Measurements from ENCODE around the gene CDK17.
"Not testable (repeated sequence)": the region's sequence is repeated elsewhere in the genome, so short reads cannot be mapped to it uniquely, and the experiment has no call there.

The CDK17 gene

DNA sequence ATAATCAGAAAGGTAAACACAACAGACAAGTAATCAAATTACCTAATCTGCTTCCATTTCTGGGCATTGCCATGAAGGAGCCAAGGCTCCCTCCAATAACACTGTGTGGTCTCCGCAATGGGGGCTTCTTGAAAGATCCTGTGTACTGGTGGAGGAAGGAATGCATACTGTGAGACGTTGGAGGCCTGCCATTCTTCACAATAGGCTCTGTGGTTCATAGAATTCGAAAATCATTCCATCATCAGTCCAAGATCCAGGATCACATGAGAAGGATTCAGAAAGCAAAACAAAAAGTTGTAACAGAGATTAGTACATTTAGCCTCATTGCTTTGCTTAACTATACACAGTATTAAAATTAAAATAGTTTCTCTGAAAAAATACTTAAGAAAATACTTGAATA is 76.3 kb downstream of the CDK17 start:
- in situ Hi-C loops (cut with MboI; ENCODE audit: low sequenced_read_pairs), result no loop called here

GRCh38 chr12:96322720-96323119 is 77.5 kb downstream of the CDK17 start:
- in situ Hi-C loops (cut with MboI; ENCODE audit: low sequenced_read_pairs), result no loop called here

DNA sequence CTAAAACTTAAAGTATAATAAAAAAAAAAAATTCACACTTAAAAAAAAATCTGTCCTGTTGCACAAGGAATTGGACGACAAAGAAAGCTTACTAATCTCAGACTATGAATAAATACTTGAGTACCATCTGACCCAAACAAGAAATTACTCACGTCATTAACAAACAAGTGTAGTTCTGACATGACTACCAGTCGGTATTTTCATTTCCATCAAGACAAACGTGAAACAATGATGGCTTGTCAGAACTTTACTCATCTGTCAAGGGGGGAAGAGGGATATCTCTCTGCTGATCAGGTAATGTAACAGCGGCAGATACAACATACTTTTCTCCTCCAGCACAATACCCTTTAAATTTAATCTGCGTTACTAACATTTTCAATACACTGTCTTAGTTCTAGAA is 78.3 kb downstream of the CDK17 start:
- in situ Hi-C loops (cut with MboI; ENCODE audit: low sequenced_read_pairs), result no loop called here

DNA sequence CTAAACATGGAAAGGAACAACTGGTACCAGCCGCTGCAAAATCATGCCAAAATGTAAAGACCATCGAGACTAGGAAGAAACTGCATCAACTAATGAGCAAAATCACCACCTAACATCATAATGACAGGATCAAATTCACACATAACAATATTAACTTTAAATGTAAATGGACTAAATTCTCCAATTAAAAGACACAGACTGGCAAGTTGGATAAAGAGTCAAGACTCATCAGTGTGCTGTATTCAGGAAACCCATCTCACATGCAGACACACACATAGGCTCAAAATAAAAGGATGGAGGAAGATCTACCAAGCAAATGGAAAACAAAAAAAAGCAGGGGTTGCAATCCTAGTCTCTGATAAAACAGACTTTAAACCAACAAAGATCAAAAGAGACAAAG is 82.4 kb downstream of the CDK17 start:
- in situ Hi-C loops (cut with MboI; ENCODE audit: low sequenced_read_pairs), result not testable (repeated sequence)

DNA sequence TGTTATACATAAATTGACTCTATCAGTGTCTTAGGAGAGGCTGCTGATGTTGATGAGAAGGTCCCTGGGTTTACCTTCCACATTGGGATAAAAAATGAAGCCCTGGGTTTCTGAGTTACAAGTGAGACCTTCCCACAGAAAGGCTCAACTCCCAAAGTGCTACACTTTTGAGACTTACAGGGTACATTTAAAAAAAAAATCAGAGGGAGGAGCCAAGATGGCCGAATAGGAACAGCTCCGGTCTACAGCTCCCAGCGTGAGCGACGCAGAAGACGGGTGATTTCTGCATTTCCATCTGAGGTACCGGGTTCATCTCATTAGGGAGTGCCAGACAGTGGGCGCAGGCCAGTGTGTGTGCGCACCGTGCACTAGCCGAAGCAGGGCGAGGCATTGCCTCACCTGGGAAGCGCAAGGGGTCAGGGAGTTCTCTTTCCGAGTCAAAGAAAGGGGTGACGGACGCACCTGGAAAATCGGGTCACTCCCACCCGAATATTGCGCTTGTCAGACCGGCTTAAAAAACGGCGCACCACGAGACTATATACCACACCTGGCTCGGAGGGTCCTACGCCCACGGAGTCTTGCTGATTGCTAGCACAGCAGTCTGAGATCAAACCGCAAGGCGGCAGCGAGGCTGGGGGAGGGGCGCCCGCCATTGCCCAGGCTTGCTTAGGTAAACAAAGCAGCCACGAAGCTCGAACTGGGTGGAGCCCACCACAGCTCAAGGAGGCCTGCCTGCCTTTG is 84.3 kb downstream of the CDK17 start:
- in situ Hi-C loops (cut with MboI; ENCODE audit: low sequenced_read_pairs), result not testable (repeated sequence)

DNA sequence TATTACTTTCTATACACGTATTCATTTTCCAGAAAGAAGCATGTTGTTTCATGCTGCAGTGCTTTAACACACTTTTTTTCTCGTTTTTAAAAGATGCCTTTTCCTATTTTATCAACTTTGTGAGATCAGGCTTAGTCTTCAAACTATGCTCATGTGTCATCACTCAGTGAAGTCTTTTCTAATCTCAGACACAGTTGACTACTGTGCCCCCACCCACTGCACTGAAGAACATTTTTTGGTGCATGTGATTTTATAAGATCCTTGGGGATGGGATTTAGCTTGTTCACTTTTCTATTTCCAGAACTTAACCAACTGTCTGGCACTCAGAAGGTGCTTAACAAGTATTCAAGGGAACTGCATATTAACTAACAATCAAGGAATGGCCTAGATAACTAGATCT is 85.5 kb downstream of the CDK17 start:
- in situ Hi-C loops (cut with MboI; ENCODE audit: low sequenced_read_pairs), result no loop called here

- in situ Hi-C loops (cut with MboI; ENCODE audit: low sequenced_read_pairs), result no loop called here
Measured at GRCh38 chr12:96313606-96314005, 86.6 kb downstream of the CDK17 start.

- in situ Hi-C loops (cut with MboI; ENCODE audit: low sequenced_read_pairs), result no loop called here
Measured at GRCh38 chr12:96311191-96311590, 89.0 kb downstream of the CDK17 start.

GRCh38 chr12:96310067-96310466 is 90.2 kb downstream of the CDK17 start:
- in situ Hi-C loops (cut with MboI; ENCODE audit: low sequenced_read_pairs), result no loop called here

DNA sequence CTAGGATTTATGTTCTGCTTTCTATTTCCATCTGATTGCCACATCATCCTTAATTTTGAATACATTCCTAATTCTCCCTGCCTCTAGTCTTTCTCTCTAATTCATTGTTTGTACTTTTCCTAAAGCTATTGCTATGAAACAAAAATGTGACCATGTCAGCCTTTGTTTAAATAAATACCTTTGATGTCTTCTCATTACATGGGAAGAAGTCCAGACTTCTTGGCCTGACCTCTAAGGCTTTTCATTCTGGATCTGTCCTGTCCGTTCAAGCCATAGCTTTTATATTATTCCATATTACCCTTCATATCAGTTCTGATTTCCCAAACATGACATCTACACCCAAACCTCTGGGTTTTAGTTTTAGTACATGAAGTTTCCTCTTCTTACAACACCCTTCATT is 91.4 kb downstream of the CDK17 start:
- in situ Hi-C loops (cut with MboI; ENCODE audit: low sequenced_read_pairs), result no loop called here

DNA sequence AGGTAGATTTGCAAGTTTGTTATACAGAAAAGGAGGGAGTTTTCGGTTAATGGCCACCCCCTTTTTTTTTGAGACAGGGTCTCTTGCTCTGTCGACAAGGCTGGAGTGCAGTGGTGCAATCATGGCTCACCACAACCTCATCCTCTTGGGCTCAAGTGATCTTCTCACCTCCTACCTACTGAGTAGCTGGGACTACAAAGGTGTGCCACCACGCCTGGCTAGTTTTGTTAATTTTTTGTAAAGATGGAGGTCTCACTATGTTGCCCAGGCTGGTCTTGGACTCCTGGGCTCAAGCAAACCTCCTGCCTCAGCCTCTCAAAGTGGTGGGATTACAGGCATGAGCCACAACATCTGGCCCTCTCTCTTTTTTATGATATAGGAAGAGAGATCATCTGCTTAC is 94.6 kb downstream of the CDK17 start:
- in situ Hi-C loops (cut with MboI; ENCODE audit: low sequenced_read_pairs), result no loop called here

GRCh38 chr12:96303653-96304052 is 96.6 kb downstream of the CDK17 start:
- in situ Hi-C loops (cut with MboI; ENCODE audit: low sequenced_read_pairs), result no loop called here

- in situ Hi-C loops (cut with MboI; ENCODE audit: low sequenced_read_pairs), result no loop called here
Measured at GRCh38 chr12:96302687-96303310, 97.4 kb downstream of the CDK17 start.

GRCh38 chr12:96301732-96302131 is 98.5 kb downstream of the CDK17 start:
- in situ Hi-C loops (cut with MboI; ENCODE audit: low sequenced_read_pairs), result no loop called here

- in situ Hi-C loops (cut with MboI; ENCODE audit: low sequenced_read_pairs), result no loop called here
Measured at GRCh38 chr12:96300064-96300463, 100.2 kb downstream of the CDK17 start.

DNA sequence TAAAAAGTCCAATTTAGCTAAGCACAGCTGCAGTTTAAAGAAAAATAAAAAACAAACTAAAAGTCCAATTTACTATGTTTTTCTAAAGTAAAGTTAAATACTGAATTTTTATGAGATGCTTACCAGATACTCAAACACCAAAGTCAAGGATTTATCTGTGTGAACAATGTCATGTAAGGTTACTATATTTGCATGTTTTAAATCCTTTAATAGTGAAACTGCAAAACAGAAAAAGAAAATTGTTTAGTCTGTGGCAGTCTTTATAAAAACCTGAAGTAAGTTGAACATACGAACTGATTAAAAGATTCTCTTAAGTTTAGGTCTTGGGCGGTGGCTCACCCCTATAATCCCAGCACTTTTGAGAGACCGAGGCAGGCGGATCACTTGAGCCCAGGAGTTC is 102.7 kb downstream of the CDK17 start:
- in situ Hi-C loops (cut with MboI; ENCODE audit: low sequenced_read_pairs), result no loop called here

- in situ Hi-C loops (cut with MboI; ENCODE audit: low sequenced_read_pairs), result no loop called here
Measured at GRCh38 chr12:96295532-96296160, 104.6 kb downstream of the CDK17 start.

- in situ Hi-C loops (cut with MboI; ENCODE audit: low sequenced_read_pairs), result no loop called here
Measured at GRCh38 chr12:96294831-96295230, 105.4 kb downstream of the CDK17 start.

- in situ Hi-C loops (cut with MboI; ENCODE audit: low sequenced_read_pairs), result no loop called here
Measured at GRCh38 chr12:96293093-96293492, 107.1 kb downstream of the CDK17 start.

- in situ Hi-C loops (cut with MboI; ENCODE audit: low sequenced_read_pairs), result no loop called here
Measured at GRCh38 chr12:96289067-96289466, 111.2 kb downstream of the CDK17 start.

GRCh38 chr12:96285158-96285557 is 115.1 kb downstream of the CDK17 start:
- in situ Hi-C loops (cut with MboI; ENCODE audit: low sequenced_read_pairs), result no loop called here

- in situ Hi-C loops (cut with MboI; ENCODE audit: low sequenced_read_pairs), result no loop called here
Measured at GRCh38 chr12:96274331-96274730, 125.9 kb downstream of the CDK17 start.
